Measurements from ENCODE around the gene COG7.

DNA sequence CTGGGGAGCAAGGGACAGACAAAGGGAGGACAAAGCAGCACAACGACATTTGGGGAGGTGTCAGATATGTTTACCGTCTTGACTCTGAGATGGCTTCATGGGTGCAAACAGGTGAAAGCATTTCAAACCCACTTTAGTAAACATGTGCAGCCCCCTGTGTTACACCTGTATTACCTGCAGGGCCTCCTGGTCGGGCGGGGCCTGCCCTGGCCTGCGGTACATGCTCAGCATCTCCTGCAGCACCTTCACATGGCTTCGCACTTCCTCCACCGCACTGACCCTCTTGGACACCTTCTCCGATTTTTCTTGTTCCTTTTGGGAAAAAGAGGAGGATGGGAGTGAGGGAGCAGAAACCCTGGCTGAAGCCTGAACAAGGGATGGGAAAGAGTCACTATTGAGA, 32.9 kb upstream of the COG7 start:
- TF ChIP-seq POLR2A (IDR thresholded peaks at IDR 0.05) = no peak
- TF ChIP-seq, protein P1, sequence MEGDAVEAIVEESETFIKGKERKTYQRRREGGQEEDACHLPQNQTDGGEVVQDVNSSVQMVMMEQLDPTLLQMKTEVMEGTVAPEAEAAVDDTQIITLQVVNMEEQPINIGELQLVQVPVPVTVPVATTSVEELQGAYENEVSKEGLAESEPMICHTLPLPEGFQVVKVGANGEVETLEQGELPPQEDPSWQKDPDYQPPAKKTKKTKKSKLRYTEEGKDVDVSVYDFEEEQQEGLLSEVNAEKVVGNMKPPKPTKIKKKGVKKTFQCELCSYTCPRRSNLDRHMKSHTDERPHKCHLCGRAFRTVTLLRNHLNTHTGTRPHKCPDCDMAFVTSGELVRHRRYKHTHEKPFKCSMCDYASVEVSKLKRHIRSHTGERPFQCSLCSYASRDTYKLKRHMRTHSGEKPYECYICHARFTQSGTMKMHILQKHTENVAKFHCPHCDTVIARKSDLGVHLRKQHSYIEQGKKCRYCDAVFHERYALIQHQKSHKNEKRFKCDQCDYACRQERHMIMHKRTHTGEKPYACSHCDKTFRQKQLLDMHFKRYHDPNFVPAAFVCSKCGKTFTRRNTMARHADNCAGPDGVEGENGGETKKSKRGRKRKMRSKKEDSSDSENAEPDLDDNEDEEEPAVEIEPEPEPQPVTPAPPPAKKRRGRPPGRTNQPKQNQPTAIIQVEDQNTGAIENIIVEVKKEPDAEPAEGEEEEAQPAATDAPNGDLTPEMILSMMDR (IDR thresholded peaks at IDR 0.05) = no peak

Data from breast epithelium (tissue), 3 donors.